ENCODE measurements around the gene PDF.

PDF gene

GRCh38 chr16:69320740-69321073 lies 9.7 kb downstream of the PDF start:
- no peak for TF ChIP-seq ZNF274 (IDR thresholded peaks at IDR 0.05; ENCODE audit: low read depth, low read length)
- no peak for TF ChIP-seq SUZ12 (IDR thresholded peaks at IDR 0.05; ENCODE audit: extremely low read depth, insufficient read depth, insufficient read length)
- no peak for TF ChIP-seq YY1 (IDR thresholded peaks at IDR 0.05; ENCODE audit: insufficient read depth, insufficient read length)
- Histone ChIP-seq H3K4me1 (ENCODE audit: insufficient read depth, insufficient read length) (peaks cover 2% of the 10 kb centered on the region), H3K27me3 (ENCODE audit: insufficient read depth, insufficient read length) (no peaks in the 10 kb centered on the region), H3K4me3 (ENCODE audit: insufficient read length, low read depth) (no peak overlapping the region), H3K9ac (ENCODE audit: insufficient read length, low read depth) (no peak overlapping the region), H3K36me3 (ENCODE audit: insufficient read depth, insufficient read length, low read length) (peaks cover 94% of the 10 kb centered on the region), H3K9me3 (ENCODE audit: insufficient read depth, low read length) (no peaks in the 10 kb centered on the region)
- no peak for DNase-seq (ENCODE audit: low read depth, low spot score)

DNA sequence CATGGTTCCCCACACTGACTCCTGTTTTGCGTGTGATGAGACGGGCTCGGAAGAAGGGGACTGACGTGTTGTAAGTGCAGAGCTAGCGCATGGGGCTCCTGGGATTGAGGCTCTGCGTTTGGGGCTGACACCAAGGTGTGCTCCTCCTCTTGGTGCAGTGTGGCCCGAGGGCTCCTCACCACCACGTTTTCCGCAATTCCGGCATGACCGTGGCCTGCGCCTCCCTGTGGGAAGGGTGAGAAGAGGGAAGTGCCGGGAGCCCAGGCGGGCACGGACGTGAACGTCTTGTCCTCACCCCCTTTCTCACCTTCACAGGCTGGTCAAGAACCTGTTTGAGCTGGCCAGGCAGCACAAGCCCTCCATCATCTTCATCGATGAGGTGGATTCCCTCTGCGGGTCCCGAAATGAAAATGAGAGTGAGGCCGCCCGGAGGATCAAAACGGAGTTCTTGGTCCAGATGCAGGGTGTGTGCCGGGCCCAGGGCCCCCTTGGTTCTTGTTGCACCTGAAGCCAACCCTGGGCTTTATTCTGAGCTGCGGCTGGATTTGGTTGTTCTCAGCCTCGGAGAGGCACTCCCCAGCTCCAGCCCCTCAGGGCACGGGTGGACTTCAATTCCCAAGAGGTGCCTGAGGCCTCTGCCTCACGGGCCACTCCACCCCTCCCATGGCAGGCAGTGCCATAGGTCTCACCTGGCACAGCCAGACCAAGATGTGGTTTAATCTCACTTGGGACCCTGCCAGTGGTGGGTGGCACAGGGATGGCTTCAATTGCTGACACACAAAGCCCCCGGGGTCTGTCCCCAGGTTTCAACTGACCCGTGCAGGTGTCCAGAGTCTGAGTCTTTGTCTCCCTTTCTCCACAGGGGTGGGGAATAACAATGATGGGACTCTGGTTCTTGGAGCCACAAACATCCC lies 10.3 kb downstream of the PDF start:
- H3K4me1 ChIP-seq (ENCODE audit: insufficient read depth, insufficient read length) = peaks cover 2% of the 10 kb centered on the region
- H3K36me3 ChIP-seq (ENCODE audit: insufficient read depth, insufficient read length, low read length) = peaks cover 96% of the 10 kb centered on the region
- no peaks in the 10 kb centered on the region for H3K27me3 ChIP-seq (ENCODE audit: insufficient read depth, insufficient read length)
- no peaks in the 10 kb centered on the region for H3K9me3 ChIP-seq (ENCODE audit: insufficient read depth, low read length)
- no peak for TF ChIP-seq SUZ12 (IDR thresholded peaks at IDR 0.05; ENCODE audit: extremely low read depth, insufficient read depth, insufficient read length)
- TF ChIP-seq YY1 (IDR thresholded peaks at IDR 0.05; ENCODE audit: insufficient read depth, insufficient read length) = no peak
- TF ChIP-seq ZNF274 (IDR thresholded peaks at IDR 0.05; ENCODE audit: low read depth, low read length) = no peak
- DNase-seq (ENCODE audit: low read depth, low spot score) = no peak
- no peak overlapping the region for H3K9ac ChIP-seq (ENCODE audit: insufficient read length, low read depth)
- no peak overlapping the region for H3K4me3 ChIP-seq (ENCODE audit: insufficient read length, low read depth)

DNA sequence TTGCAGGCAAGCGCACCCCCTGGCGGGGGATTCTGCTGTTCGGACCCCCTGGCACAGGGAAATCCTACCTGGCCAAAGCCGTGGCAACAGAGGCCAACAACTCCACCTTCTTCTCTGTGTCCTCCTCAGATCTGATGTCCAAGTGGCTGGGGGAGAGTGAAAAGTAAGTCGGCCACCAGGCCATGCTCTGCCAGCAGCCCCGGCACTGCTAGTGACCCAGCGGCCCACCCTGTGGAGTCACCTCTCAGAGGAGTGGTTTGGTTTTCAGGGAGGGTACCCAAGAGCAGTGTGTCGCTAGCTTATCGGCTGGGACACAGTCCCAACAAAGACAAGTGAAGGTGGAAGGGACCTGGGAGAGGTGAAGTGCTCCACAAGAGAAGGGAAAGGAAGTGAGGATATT lies 11.0 kb downstream of the PDF start:
- TF ChIP-seq YY1 (IDR thresholded peaks at IDR 0.05; ENCODE audit: insufficient read depth, insufficient read length) = no peak
- no peak for TF ChIP-seq ZNF274 (IDR thresholded peaks at IDR 0.05; ENCODE audit: low read depth, low read length)
- no peak for TF ChIP-seq SUZ12 (IDR thresholded peaks at IDR 0.05; ENCODE audit: extremely low read depth, insufficient read depth, insufficient read length)
- H3K27me3 ChIP-seq (ENCODE audit: insufficient read depth, insufficient read length) = no peaks in the 10 kb centered on the region
- no peak overlapping the region for H3K9ac ChIP-seq (ENCODE audit: insufficient read length, low read depth)
- peaks cover 96% of the 10 kb centered on the region for H3K36me3 ChIP-seq (ENCODE audit: insufficient read depth, insufficient read length, low read length)
- no peak overlapping the region for H3K4me3 ChIP-seq (ENCODE audit: insufficient read length, low read depth)
- no peak for DNase-seq (ENCODE audit: low read depth, low spot score)
- H3K4me1 ChIP-seq (ENCODE audit: insufficient read depth, insufficient read length) = peaks cover 2% of the 10 kb centered on the region
- no peaks in the 10 kb centered on the region for H3K9me3 ChIP-seq (ENCODE audit: insufficient read depth, low read length)

DNA sequence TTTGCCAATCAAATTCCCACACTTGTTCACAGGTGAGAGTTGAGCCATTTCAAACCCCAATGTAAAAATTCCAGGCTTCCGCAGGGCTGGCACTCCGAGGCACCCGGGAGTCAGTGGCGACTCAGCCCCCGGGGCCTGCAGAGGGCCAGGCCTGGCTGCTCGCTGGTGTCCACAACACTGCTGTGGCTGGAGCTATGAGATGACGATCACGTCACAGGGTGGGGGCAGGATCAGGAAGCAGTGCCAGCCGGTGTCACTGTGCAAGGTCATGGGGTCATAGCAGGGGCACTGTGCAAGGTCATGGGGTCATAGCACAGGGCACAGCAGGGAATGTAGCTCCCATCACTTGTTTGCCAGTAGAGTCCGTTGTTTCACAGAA lies 11.5 kb downstream of the PDF start:
- H3K36me3 ChIP-seq (ENCODE audit: insufficient read depth, insufficient read length, low read length) = peaks cover 96% of the 10 kb centered on the region
- no peaks in the 10 kb centered on the region for H3K4me1 ChIP-seq (ENCODE audit: insufficient read depth, insufficient read length)
- H3K9me3 ChIP-seq (ENCODE audit: insufficient read depth, low read length) = no peaks in the 10 kb centered on the region
- TF ChIP-seq ZNF274 (IDR thresholded peaks at IDR 0.05; ENCODE audit: low read depth, low read length) (no peak), SUZ12 (IDR thresholded peaks at IDR 0.05; ENCODE audit: extremely low read depth, insufficient read depth, insufficient read length) (no peak), YY1 (IDR thresholded peaks at IDR 0.05; ENCODE audit: insufficient read depth, insufficient read length) (no peak)
- no peak overlapping the region for H3K4me3 ChIP-seq (ENCODE audit: insufficient read length, low read depth)
- no peak overlapping the region for H3K9ac ChIP-seq (ENCODE audit: insufficient read length, low read depth)
- H3K27me3 ChIP-seq (ENCODE audit: insufficient read depth, insufficient read length) = no peaks in the 10 kb centered on the region
- no peak for DNase-seq (ENCODE audit: low read depth, low spot score)

GRCh38 chr16:69318177-69318910 lies 12.0 kb downstream of the PDF start:
- no peak for DNase-seq (ENCODE audit: low read depth, low spot score)
- Histone ChIP-seq H3K9ac (ENCODE audit: insufficient read length, low read depth) (no peak overlapping the region), H3K4me1 (ENCODE audit: insufficient read depth, insufficient read length) (no peaks in the 10 kb centered on the region), H3K36me3 (ENCODE audit: insufficient read depth, insufficient read length, low read length) (peaks cover 96% of the 10 kb centered on the region), H3K9me3 (ENCODE audit: insufficient read depth, low read length) (no peaks in the 10 kb centered on the region), H3K27me3 (ENCODE audit: insufficient read depth, insufficient read length) (no peaks in the 10 kb centered on the region), H3K4me3 (ENCODE audit: insufficient read length, low read depth) (no peak overlapping the region)
- no peak for TF ChIP-seq YY1 (IDR thresholded peaks at IDR 0.05; ENCODE audit: insufficient read depth, insufficient read length)
- no peak for TF ChIP-seq SUZ12 (IDR thresholded peaks at IDR 0.05; ENCODE audit: extremely low read depth, insufficient read depth, insufficient read length)
- TF ChIP-seq ZNF274 (IDR thresholded peaks at IDR 0.05; ENCODE audit: low read depth, low read length) = no peak

DNA sequence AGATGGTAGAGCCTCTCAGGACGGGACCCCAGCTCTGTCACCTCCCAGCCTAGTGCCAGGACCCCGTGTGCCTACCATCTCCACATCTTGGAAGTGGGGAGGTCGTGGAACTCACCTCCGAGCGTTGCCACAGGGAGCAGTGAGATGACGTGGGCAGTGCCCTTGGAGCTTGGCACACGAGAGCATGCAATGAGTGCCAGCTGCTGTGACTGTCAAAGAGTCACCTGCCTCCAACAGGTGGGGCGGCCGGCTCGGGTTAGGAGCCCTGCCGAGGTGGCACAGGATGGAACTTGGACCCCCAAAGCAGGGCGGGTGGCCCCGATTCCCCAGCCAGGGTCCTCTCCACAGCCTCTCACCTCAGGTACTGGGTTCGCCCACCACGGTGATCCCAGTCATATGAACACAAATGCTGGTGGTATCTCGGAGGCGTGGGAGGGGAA lies 13.8 kb downstream of the PDF start:
- no peak for DNase-seq (ENCODE audit: low read depth, low spot score)
- no peaks in the 10 kb centered on the region for H3K9me3 ChIP-seq (ENCODE audit: insufficient read depth, low read length)
- no peaks in the 10 kb centered on the region for H3K27me3 ChIP-seq (ENCODE audit: insufficient read depth, insufficient read length)
- no peak for TF ChIP-seq YY1 (IDR thresholded peaks at IDR 0.05; ENCODE audit: insufficient read depth, insufficient read length)
- TF ChIP-seq SUZ12 (IDR thresholded peaks at IDR 0.05; ENCODE audit: extremely low read depth, insufficient read depth, insufficient read length) = no peak
- TF ChIP-seq ZNF274 (IDR thresholded peaks at IDR 0.05; ENCODE audit: low read depth, low read length) = no peak
- no peaks in the 10 kb centered on the region for H3K4me1 ChIP-seq (ENCODE audit: insufficient read depth, insufficient read length)
- H3K36me3 ChIP-seq (ENCODE audit: insufficient read depth, insufficient read length, low read length) = peaks cover 86% of the 10 kb centered on the region
- no peak overlapping the region for H3K4me3 ChIP-seq (ENCODE audit: insufficient read length, low read depth)
- H3K9ac ChIP-seq (ENCODE audit: insufficient read length, low read depth) = no peak overlapping the region
